ENCODE measurements around the gene CLSTN3. TPM values are rescaled to one million over a fixed set of nuclear protein-coding genes. Genes with fewer than 3 reads are reported as not detected.

CLSTN3 gene
- total and polyA plus RNA-seq, 2 of the 13 experiments (the other 11 are each of a cell fraction or from before 2014, with no cell fraction given) = 26.2 to 94.1 TPM

DNA sequence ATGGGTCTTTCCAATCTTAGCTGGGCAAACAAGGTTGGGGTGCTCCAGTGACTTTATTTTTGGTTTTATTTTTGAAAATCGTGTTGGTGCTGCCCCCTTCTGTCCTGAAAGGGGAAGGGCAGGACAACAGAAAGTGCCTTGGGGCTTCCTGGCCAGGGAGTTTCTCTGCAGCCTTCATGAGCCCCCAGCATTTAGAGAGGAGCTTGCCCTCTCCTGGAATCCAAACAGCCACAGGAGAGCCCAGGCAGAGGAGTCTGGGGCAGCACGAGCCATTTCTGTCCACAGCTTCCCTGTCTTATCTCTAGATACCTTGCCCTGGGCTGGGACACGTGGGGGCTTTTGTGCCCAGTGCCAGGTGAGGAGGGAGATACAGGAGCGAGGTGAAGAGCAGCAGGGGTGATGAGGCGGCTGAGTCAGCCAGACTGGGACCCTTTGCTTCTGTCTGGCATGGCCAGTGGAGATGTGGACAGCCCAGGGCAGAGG is 16.7 kb upstream of the CLSTN3 start (continued):
- TF ChIP-seq, protein P1, sequence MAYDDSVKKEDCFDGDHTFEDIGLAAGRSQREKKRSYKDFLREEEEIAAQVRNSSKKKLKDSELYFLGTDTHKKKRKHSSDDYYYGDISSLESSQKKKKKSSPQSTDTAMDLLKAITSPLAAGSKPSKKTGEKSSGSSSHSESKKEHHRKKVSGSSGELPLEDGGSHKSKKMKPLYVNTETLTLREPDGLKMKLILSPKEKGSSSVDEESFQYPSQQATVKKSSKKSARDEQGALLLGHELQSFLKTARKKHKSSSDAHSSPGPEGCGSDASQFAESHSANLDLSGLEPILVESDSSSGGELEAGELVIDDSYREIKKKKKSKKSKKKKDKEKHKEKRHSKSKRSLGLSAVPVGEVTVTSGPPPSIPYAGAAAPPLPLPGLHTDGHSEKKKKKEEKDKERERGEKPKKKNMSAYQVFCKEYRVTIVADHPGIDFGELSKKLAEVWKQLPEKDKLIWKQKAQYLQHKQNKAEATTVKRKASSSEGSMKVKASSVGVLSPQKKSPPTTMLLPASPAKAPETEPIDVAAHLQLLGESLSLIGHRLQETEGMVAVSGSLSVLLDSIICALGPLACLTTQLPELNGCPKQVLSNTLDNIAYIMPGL (CRISPR knock-in tag; IDR thresholded peaks at IDR 0.05; ENCODE audit: borderline replicate concordance in 1 of 2, low read depth in 1 of 2) = 0 out of 4 replicates have a peak, but pooled peaks of 1 of the 2 experiments have one; percentile 25
- TF ChIP-seq NFKBIZ (CRISPR knock-in tag; IDR thresholded peaks at IDR 0.05) (no peak), ZNF335 (CRISPR knock-in tag; IDR thresholded peaks at IDR 0.05) (no peak), SMC3 (IDR thresholded peaks at IDR 0.05; ENCODE audit: low read length) (peak; percentile 66; the same call in 1 of the 2 replicates)
- TF ChIP-seq, protein P2, sequence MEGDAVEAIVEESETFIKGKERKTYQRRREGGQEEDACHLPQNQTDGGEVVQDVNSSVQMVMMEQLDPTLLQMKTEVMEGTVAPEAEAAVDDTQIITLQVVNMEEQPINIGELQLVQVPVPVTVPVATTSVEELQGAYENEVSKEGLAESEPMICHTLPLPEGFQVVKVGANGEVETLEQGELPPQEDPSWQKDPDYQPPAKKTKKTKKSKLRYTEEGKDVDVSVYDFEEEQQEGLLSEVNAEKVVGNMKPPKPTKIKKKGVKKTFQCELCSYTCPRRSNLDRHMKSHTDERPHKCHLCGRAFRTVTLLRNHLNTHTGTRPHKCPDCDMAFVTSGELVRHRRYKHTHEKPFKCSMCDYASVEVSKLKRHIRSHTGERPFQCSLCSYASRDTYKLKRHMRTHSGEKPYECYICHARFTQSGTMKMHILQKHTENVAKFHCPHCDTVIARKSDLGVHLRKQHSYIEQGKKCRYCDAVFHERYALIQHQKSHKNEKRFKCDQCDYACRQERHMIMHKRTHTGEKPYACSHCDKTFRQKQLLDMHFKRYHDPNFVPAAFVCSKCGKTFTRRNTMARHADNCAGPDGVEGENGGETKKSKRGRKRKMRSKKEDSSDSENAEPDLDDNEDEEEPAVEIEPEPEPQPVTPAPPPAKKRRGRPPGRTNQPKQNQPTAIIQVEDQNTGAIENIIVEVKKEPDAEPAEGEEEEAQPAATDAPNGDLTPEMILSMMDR (CRISPR knock-in tag; IDR thresholded peaks at IDR 0.05) = peak; percentile 71

DNA sequence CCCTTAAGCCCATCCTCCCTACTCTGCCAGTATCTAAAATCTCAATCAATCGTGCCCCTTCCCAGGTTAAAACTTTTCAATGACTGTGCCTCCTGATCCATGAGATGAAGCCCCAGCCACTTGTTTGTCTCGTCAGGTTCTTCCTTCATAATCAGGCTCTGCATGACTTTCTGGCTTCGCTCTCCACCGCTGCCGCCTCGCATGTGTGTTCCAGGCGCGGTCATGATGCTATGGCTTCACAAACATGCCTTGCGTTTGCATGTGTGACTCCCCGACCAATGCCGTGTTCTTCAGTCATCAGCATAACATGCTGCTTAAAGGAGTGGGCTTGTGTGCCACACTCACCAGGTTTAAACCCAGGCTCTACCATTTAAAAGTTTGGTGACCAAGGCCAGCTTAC is 16.2 kb upstream of the CLSTN3 start:
- intact Hi-C loops (cut with micrococcal nuclease; ENCODE audit: unreplicated experiment) (loop anchor here (5.0 kb wide), 1 partner anchor 187 kb away; the partner anchor contains the start of gene ATN1), in situ Hi-C loops (cut with HindIII; ENCODE audit: extremely low pct_ligation_motif_present, low pct_unique_long_range_greater_than_20kb) (loop anchor here (10.0 kb wide), 2 partner anchors 49 to 169 kb away; partner anchors contain the start of genes C12orf57, C1S and RNU7-1)
- BruUV-seq (replicated peaks) = no TSS peak
- H3K9ac ChIP-seq (ENCODE audit: insufficient read depth, low read depth, low read length) = no peak overlapping the region
- DNase-seq (ENCODE audit: low spot score) (no peak), ATAC-seq (no peak), FAIRE-seq (no peak)
- H3K4me2 ChIP-seq (ENCODE audit: low read depth, low read length) = no peak overlapping the region
- no peak overlapping the region for H3K4me3 ChIP-seq (replicated peaks in 1 of 3; ENCODE audit: insufficient read depth in 1 of 3, low read depth in 2 of 3, low read length in 3 of 3)
- H2AFZ ChIP-seq (ENCODE audit: low read length) = no peak overlapping the region
- no peaks in the 10 kb centered on the region for H4K20me1 ChIP-seq (ENCODE audit: insufficient read depth, low read length)
- peaks cover 27% of the 10 kb centered on the region for H3K4me1 ChIP-seq (ENCODE audit: insufficient read depth, low read length)
- H3K27me3 ChIP-seq (ENCODE audit: control insufficient read depth in 1 of 2, insufficient read depth in 2 of 2, low read length in 2 of 2) = no peaks in the 10 kb centered on the region
- no peaks in the 10 kb centered on the region for H3K9me3 ChIP-seq (ENCODE audit: low read length)
- H3K79me2 ChIP-seq (ENCODE audit: insufficient read depth, low read length) = no peaks in the 10 kb centered on the region
- ChIA-PET POLR2A (interaction anchor here (1.2 kb wide), 1 partner anchor 187 kb away, joined by 3 read pairs; no protein-coding TSS in a partner anchor), CTCF (ENCODE audit: low intra/inter-chr PET ratio, low total read pairs) (interaction anchor here (0.6 to 1.9 kb wide), 5 partner anchors 21 to 170 kb away, joined by 3 to 12 read pairs (median 4); partner anchors contain the start of genes C12orf57, C1S and RNU7-1)
- 96% methylated on average over 11 of the region's 11 CpGs for WGBS (ENCODE audit: low lambda C conversion rate)
- H3K36me3 ChIP-seq (replicated peaks in 1 of 2; ENCODE audit: control insufficient read depth in 1 of 2, insufficient read depth in 2 of 2, low read length in 2 of 2) = peaks cover 3 to 5% of the 10 kb centered on the region in 2 experiments; a peak in 4 of 5 replicates
- H3K27ac ChIP-seq (ENCODE audit: extremely low read length, insufficient read depth, low read length) = no peak overlapping the region
- no peak for TF ChIP-seq MZF1 (CRISPR knock-in tag; IDR thresholded peaks at IDR 0.05; ENCODE audit: borderline replicate concordance)
- TF ChIP-seq, protein P3, sequence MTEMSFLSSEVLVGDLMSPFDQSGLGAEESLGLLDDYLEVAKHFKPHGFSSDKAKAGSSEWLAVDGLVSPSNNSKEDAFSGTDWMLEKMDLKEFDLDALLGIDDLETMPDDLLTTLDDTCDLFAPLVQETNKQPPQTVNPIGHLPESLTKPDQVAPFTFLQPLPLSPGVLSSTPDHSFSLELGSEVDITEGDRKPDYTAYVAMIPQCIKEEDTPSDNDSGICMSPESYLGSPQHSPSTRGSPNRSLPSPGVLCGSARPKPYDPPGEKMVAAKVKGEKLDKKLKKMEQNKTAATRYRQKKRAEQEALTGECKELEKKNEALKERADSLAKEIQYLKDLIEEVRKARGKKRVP (CRISPR knock-in tag; IDR thresholded peaks at IDR 0.05) = no peak
- TF ChIP-seq ZBTB8A (CRISPR knock-in tag; IDR thresholded peaks at IDR 0.05; ENCODE audit: borderline replicate concordance, low read depth) = no peak
- TF ChIP-seq ARHGAP35 (CRISPR knock-in tag; IDR thresholded peaks at IDR 0.05; ENCODE audit: borderline replicate concordance) = no peak
- TF ChIP-seq, protein P4, sequence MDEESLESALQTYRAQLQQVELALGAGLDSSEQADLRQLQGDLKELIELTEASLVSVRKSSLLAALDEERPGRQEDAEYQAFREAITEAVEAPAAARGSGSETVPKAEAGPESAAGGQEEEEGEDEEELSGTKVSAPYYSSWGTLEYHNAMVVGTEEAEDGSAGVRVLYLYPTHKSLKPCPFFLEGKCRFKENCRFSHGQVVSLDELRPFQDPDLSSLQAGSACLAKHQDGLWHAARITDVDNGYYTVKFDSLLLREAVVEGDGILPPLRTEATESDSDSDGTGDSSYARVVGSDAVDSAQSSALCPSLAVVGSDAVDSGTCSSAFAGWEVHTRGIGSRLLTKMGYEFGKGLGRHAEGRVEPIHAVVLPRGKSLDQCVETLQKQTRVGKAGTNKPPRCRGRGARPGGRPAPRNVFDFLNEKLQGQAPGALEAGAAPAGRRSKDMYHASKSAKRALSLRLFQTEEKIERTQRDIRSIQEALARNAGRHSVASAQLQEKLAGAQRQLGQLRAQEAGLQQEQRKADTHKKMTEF (CRISPR knock-in tag; IDR thresholded peaks at IDR 0.05) = no peak
- TF ChIP-seq CHCHD3 (CRISPR knock-in tag; IDR thresholded peaks at IDR 0.05) = no peak
- TF ChIP-seq ZNF780A (CRISPR knock-in tag; IDR thresholded peaks at IDR 0.05) = no peak
- TF ChIP-seq NR1H2 (CRISPR knock-in tag; IDR thresholded peaks at IDR 0.05; ENCODE audit: borderline replicate concordance, low read depth) = no peak
- TF ChIP-seq GLI4 (CRISPR knock-in tag; IDR thresholded peaks at IDR 0.05; ENCODE audit: borderline replicate concordance) = no peak
- TF ChIP-seq, protein P5, sequence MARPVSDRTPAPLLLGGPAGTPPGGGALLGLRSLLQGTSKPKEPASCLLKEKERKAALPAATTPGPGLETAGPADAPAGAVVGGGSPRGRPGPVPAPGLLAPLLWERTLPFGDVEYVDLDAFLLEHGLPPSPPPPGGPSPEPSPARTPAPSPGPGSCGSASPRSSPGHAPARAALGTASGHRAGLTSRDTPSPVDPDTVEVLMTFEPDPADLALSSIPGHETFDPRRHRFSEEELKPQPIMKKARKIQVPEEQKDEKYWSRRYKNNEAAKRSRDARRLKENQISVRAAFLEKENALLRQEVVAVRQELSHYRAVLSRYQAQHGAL (CRISPR knock-in tag; IDR thresholded peaks at IDR 0.05; ENCODE audit: not compliant biosample characterization) = no peak

Measured in HepG2 (cell line).